Panc1 (cell line): ENCODE data around the gene GRB7. TPM values are rescaled to one million over a fixed set of nuclear protein-coding genes. Genes with fewer than 3 reads are reported as not detected.

ENCODE experiments used
- ATAC-seq: fragments of 200-7000 bp; cut with Tn5 transposase; 2 replicates; pipeline ENCODE4 v1.9.1; 2020; ENCODE audit warnings: mild to moderate bottlenecking, moderate library complexity
- BruUV-seq: library from RNA; stranded (reverse); fragments of 400-500 nt; replicated peaks from 2 replicates; lab custom pipeline; 2021; lab: Mats Ljungman, UMichigan
- CTCF ChIA-PET: fragments of 300-600 bp; sonication (Branson Sonifier 250); formaldehyde crosslinking; loops from one replicate; lab custom pipeline; 2022; ENCODE audit warnings: antibody characterized with exemption; lab: Charles Lee
- POLR2A ChIA-PET: fragments of 300-600 bp; sonication (Branson Sonifier 250); formaldehyde crosslinking; loops from one replicate; lab custom pipeline; 2022; ENCODE audit warnings: antibody characterized with exemption; lab: Charles Lee
- DNase-seq: peaks from one replicate; pipeline ENCODE4 v3.0.0-alpha.2; 2010; ENCODE audit warnings: low read depth, low spot score
- H3K27ac ChIP-seq: 2 replicates; pipeline ENCODE4 v1.5.1; 2011; ENCODE audit warnings: mild to moderate bottlenecking, low read length, inconsistent platforms
- H3K27me3 ChIP-seq: fragments of 200-500 bp; sonication (Bioruptor generic); 2 replicates; pipeline ENCODE4 v1.6.0; 2014; ENCODE audit warnings: low read length, inconsistent platforms; ENCODE audit not compliant: control insufficient read depth, insufficient read depth
- H3K36me3 ChIP-seq: fragments of 200-500 bp; sonication (Bioruptor generic); 2 replicates; pipeline ENCODE4 v1.5.1; 2014; ENCODE audit warnings: inconsistent platforms, mild to moderate bottlenecking, low read length, moderate library complexity; ENCODE audit not compliant: control insufficient read depth, insufficient read depth
- H3K4me1 ChIP-seq: 2 replicates; pipeline ENCODE4 v1.5.1; 2011; ENCODE audit warnings: inconsistent platforms, mild to moderate bottlenecking, low read length, moderate library complexity; ENCODE audit not compliant: control insufficient read depth, insufficient read depth
- H3K4me3 ChIP-seq, 2 experiments: 2 replicates each; pipeline ENCODE4 v1.5.1; 2011 to 2012; ENCODE audit warnings: low read depth in 2 of 2, low read length in 2 of 2, mild to moderate bottlenecking in 2 of 2, inconsistent platforms in 1 of 2, moderate library complexity in 1 of 2
- H3K9me3 ChIP-seq: fragments of 200-500 bp; sonication (Bioruptor generic); 2 replicates; pipeline ENCODE4 v1.5.1; 2014; ENCODE audit warnings: low read depth, mild to moderate bottlenecking, inconsistent platforms, low read length, moderate library complexity; ENCODE audit not compliant: control insufficient read depth, insufficient read depth
- CTCF ChIP-seq: fragments of 450-650 bp; IDR thresholded peaks from 2 replicates; pipeline ENCODE4 v1.5.1; 2017; ENCODE audit warnings: mild to moderate bottlenecking
- POLR2AphosphoS5 ChIP-seq: IDR thresholded peaks from 2 replicates; pipeline ENCODE4 v1.6.1; 2012; ENCODE audit warnings: mild to moderate bottlenecking, low read depth, low read length, moderate library complexity
- REST ChIP-seq, 2 experiments: IDR thresholded peaks; 2 replicates each; pipeline ENCODE4 v1.6.1; 2011 to 2012; ENCODE audit warnings: low read depth in 2 of 2, control low read depth in 1 of 2, low read length in 1 of 2, mild to moderate bottlenecking in 1 of 2, moderate library complexity in 1 of 2; ENCODE audit not compliant: insufficient read depth in 1 of 2
- SIN3A ChIP-seq: IDR thresholded peaks from 2 replicates; pipeline ENCODE4 v1.6.1; 2012; ENCODE audit warnings: low read depth, mild to moderate bottlenecking, low read length, moderate library complexity, borderline replicate concordance; ENCODE audit not compliant: insufficient read depth
- TCF7L2 ChIP-seq: IDR thresholded peaks from 2 replicates; pipeline ENCODE4 v1.6.1; 2011; ENCODE audit warnings: mild to moderate bottlenecking, low read depth, low read length, inconsistent platforms
- in situ Hi-C: cut with HindIII; loops from 2 replicates; pipeline ENCODE4 v1.10.0; 2016; ENCODE audit warnings: low sequenced_read_pairs, low pct_unique_long_range_greater_than_20kb
- intact Hi-C: fragments of 100-400 bp; cut with micrococcal nuclease; formaldehyde crosslinking; loops from one replicate; pipeline ENCODE4 v1.10.0; 2022; ENCODE audit not compliant: unreplicated experiment
- total RNA-seq: library from RNA; stranded (reverse); gene quantifications from one replicate; pipeline ENCODE4 v1.2.1, GENCODE V29; 2021; ENCODE audit not compliant: unreplicated experiment

Gene GRB7
- total RNA-seq, 1 experiment from 2014 or later = 2.8 TPM

GRCh38 chr17:39705786-39706348 lies 31.9 kb upstream of the GRB7 start:
- no peak overlapping the region for H3K27ac ChIP-seq
- no TSS peak for BruUV-seq
- peaks cover 44% of the 10 kb centered on the region for H3K4me1 ChIP-seq
- in situ Hi-C loops (no loop called here), intact Hi-C loops (no loop called here)
- ATAC-seq (no peak), DNase-seq (no peak)
- CTCF ChIA-PET = no interaction called here
- H3K4me3 ChIP-seq = no peak overlapping the region
- POLR2A ChIA-PET = interaction anchor here (0.5 kb wide), 1 partner anchor 21 kb away, joined by 4 read pairs; no protein-coding TSS in a partner anchor
- H3K9me3 ChIP-seq = no peaks in the 10 kb centered on the region
- no peaks in the 10 kb centered on the region for H3K36me3 ChIP-seq
- no peak for TF ChIP-seq SIN3A
- no peak for TF ChIP-seq CTCF
- no peak for TF ChIP-seq TCF7L2
- no peak for TF ChIP-seq POLR2AphosphoS5
- no peak for TF ChIP-seq REST (IDR thresholded peaks at IDR 0.05; ENCODE audit: insufficient read depth in 1 of 2, low read depth in 2 of 2, low read length in 1 of 2)
- H3K27me3 ChIP-seq = no peaks in the 10 kb centered on the region

- intact Hi-C loops = no loop called here
- no peak for ATAC-seq
- TF ChIP-seq REST (IDR thresholded peaks at IDR 0.05; ENCODE audit: insufficient read depth in 1 of 2, low read depth in 2 of 2, low read length in 1 of 2) = no peak
- TF ChIP-seq SIN3A = no peak
- TF ChIP-seq POLR2AphosphoS5 = no peak
- no peak for TF ChIP-seq TCF7L2
- TF ChIP-seq CTCF = no peak
- Histone ChIP-seq H3K27me3 (no peaks in the 10 kb centered on the region), H3K27ac (no peak overlapping the region), H3K36me3 (no peaks in the 10 kb centered on the region), H3K4me3 (no peak overlapping the region), H3K9me3 (no peaks in the 10 kb centered on the region), H3K4me1 (peaks cover 39% of the 10 kb centered on the region)
- no peak for DNase-seq
- POLR2A ChIA-PET = interaction anchor here (0.5 kb wide), 1 partner anchor 21 kb away, joined by 4 read pairs; no protein-coding TSS in a partner anchor
- BruUV-seq = no TSS peak
- in situ Hi-C loops = no loop called here
- CTCF ChIA-PET = no interaction called here
Measured at GRCh38 chr17:39706383-39706782, 31.4 kb upstream of the GRB7 start.
